SK-N-MC (cell line): ENCODE results near the gene MAMLD1.

Experiments
- EZH2 ChIP-seq: fragments of 200-600 bp; sonication (generic); IDR thresholded peaks from one replicate; pipeline ENCODE4 v1.6.1; 2017; ENCODE audit warnings: antibody characterized with exemption
- FOXP2 ChIP-seq: optimal IDR thresholded peaks from 2 replicates; pipeline ENCODE3; 2011; ENCODE audit warnings: mild to moderate bottlenecking, moderate library complexity; ENCODE audit not compliant: insufficient read depth; ENCODE audit errors: extremely low read length, control extremely low read depth
- POLR2AphosphoS5 ChIP-seq: IDR thresholded peaks from 2 replicates; pipeline ENCODE4 v1.6.1; 2012; ENCODE audit warnings: mild to moderate bottlenecking, low read depth, low read length, borderline replicate concordance

GRCh38 chrX:150495496-150495895 is 132.4 kb downstream of the MAMLD1 start:
- no peak for TF ChIP-seq EZH2
- no peak for TF ChIP-seq POLR2AphosphoS5
- no peak for TF ChIP-seq FOXP2
